K562 (cell line): ENCODE data around the gene DHRS3. TPM values are rescaled to one million over a fixed set of nuclear protein-coding genes. Genes with fewer than 3 reads are reported as not detected.

Source experiments
- ATAC-seq: fragments of 200-7000 bp; cut with Tn5 transposase; 3 replicates; pipeline ENCODE4 v1.9.1; 2020; ENCODE audit warnings: moderate library complexity
- BruUV-seq: library from RNA; stranded (reverse); fragments of 400-500 nt; replicated peaks from 2 replicates; lab custom pipeline; 2021; lab: Mats Ljungman, UMichigan
- CTCF ChIA-PET: fragments of 300-600 bp; formaldehyde crosslinking; extraction: SDS; loops from one replicate; lab custom pipeline; 2021; ENCODE audit warnings: low intra/inter-chr PET ratio; lab: Yijun Ruan, JAX
- POLR2A ChIA-PET: fragments of 300-600, 350-650 bp; sonication (Branson Sonifier 250); formaldehyde crosslinking; extraction: SDS; loops from one replicate; lab custom pipeline; 2021; ENCODE audit warnings: antibody characterized with exemption, inconsistent platforms; lab: Yijun Ruan, JAX
- DNase-seq, 4 experiments: peaks; one replicate each; pipeline versions ENCODE4 v3.0.0 to v3.0.0-alpha.2; 2011 to 2018; ENCODE audit warnings: low spot score in 3 of 4, mixed read lengths in 3 of 4; ENCODE audit errors: extremely low read depth in 1 of 4
- FAIRE-seq: peaks from 2 replicates; lab custom pipeline; 2011; peaks lifted over from hg19 to GRCh38; lab: Jason Lieb, UNC
- H2AFZ ChIP-seq: 2 replicates; pipeline ENCODE4 v1.6.0; 2011; ENCODE audit warnings: low read depth, low read length, control low read depth, inconsistent platforms
- H3K27ac ChIP-seq: fragments of 200-600 bp; 3 replicates; pipeline ENCODE4 v1.8.0; 2011; ENCODE audit warnings: low read depth, mild to moderate bottlenecking, control low read depth, inconsistent platforms, low read length, moderate library complexity, mixed read lengths; ENCODE audit errors: extremely low read depth
- H3K27me3 ChIP-seq, 2 experiments: fragments of 300-600 bp in 1 of 2; 2 replicates in 1 of 2; 3 replicates in 1 of 2; pipeline versions ENCODE4 v1.6.0 to v1.8.0; 2011; ENCODE audit warnings: inconsistent platforms in 2 of 2, low read length in 2 of 2, mild to moderate bottlenecking in 1 of 2, mixed read lengths in 1 of 2, moderate library complexity in 1 of 2; ENCODE audit not compliant: control insufficient read depth in 2 of 2, insufficient read depth in 2 of 2
- H3K36me3 ChIP-seq: fragments of 300-600 bp; 3 replicates; pipeline ENCODE4 v1.8.0; 2011; ENCODE audit warnings: mild to moderate bottlenecking, low read length, inconsistent platforms; ENCODE audit not compliant: control insufficient read depth, insufficient read depth
- H3K4me1 ChIP-seq, 2 experiments: fragments of 200-600 bp in 1 of 2; replicated peaks in 1 of 2; 2 replicates in 1 of 2; 3 replicates in 1 of 2; pipeline versions ENCODE4 v1.5.1 to v1.8.0; 2011; ENCODE audit warnings: inconsistent platforms in 2 of 2, low read length in 2 of 2, mild to moderate bottlenecking in 1 of 2, mixed read lengths in 1 of 2, moderate library complexity in 1 of 2; ENCODE audit not compliant: control insufficient read depth in 2 of 2, insufficient read depth in 2 of 2
- H3K4me2 ChIP-seq: 2 replicates; pipeline ENCODE4 v1.6.1; 2011; ENCODE audit warnings: low read length, control low read depth, inconsistent platforms, mixed read lengths; ENCODE audit not compliant: insufficient read depth
- H3K4me3 ChIP-seq: fragments of 200-600 bp; sonication (generic), shearing (Covaris generic); 2 replicates; pipeline ENCODE4 v1.5.1; 2016; ENCODE audit warnings: control low read depth, inconsistent platforms
- H3K79me2 ChIP-seq: fragments of 200-600 bp; 3 replicates; pipeline ENCODE4 v1.8.0; 2011; ENCODE audit warnings: low read length, inconsistent platforms; ENCODE audit not compliant: control insufficient read depth, insufficient read depth
- H3K9ac ChIP-seq, 2 experiments: 2 replicates each; pipeline versions ENCODE4 v1.6.0 to v1.6.1; 2011; ENCODE audit warnings: low read depth in 2 of 2, low read length in 2 of 2, control low read depth in 1 of 2, inconsistent platforms in 1 of 2, mild to moderate bottlenecking in 1 of 2, mixed read lengths in 1 of 2; ENCODE audit not compliant: insufficient read depth in 1 of 2
- H3K9me1 ChIP-seq: one replicate; pipeline ENCODE4 v1.6.0; 2011; ENCODE audit warnings: inconsistent platforms, mild to moderate bottlenecking, low read length, moderate library complexity; ENCODE audit not compliant: control insufficient read depth, insufficient read depth
- H3K9me3 ChIP-seq: replicated peaks from 2 replicates; pipeline ENCODE4 v1.5.1; 2011; ENCODE audit warnings: low read depth, low read length, inconsistent platforms; ENCODE audit not compliant: control insufficient read depth, insufficient read depth
- H4K20me1 ChIP-seq: replicated peaks from 2 replicates; pipeline ENCODE4 v1.6.1; 2011; ENCODE audit warnings: low read length, inconsistent platforms, mixed read lengths; ENCODE audit not compliant: control insufficient read depth, insufficient read depth
- CBX3 ChIP-seq, 2 experiments: IDR thresholded peaks; 1 replicate in 1 of 2; 2 replicates in 1 of 2; pipeline ENCODE4 v1.6.1; 2012; ENCODE audit warnings: inconsistent platforms in 2 of 2, low read length in 2 of 2, borderline replicate concordance in 1 of 2, control low read depth in 1 of 2
- CBX5 ChIP-seq: IDR thresholded peaks from 2 replicates; pipeline ENCODE4 v1.6.1; 2014; ENCODE audit warnings: low read depth, borderline replicate concordance
- CEBPB ChIP-seq: fragments of 450-650 bp; IDR thresholded peaks from 2 replicates; pipeline ENCODE4 v1.6.1; 2016; ENCODE audit warnings: missing genetic modification characterization, missing compliant biosample characterization
- CUX1 ChIP-seq: fragments of 200-800 bp; sonication (Bioruptor generic); IDR thresholded peaks from 2 replicates; pipeline ENCODE4 v1.6.1; 2016; ENCODE audit warnings: missing genetic modification characterization, missing compliant biosample characterization
- HMG20B ChIP-seq: fragments of 250-450 bp; sonication (Bioruptor Pico); IDR thresholded peaks from 2 replicates; pipeline ENCODE4 v1.5.0; 2021; ENCODE audit warnings: mild to moderate bottlenecking
- SPI1 ChIP-seq: IDR thresholded peaks from 2 replicates; pipeline ENCODE4 v1.6.1; 2011; ENCODE audit warnings: low read depth, low read length, control low read depth, borderline replicate concordance
- SRF ChIP-seq, 2 experiments: fragments of 250-450, 450-650 bp in 1 of 2; sonication (Bioruptor Pico) in 1 of 2; sonication (generic) in 1 of 2; formaldehyde crosslinking; IDR thresholded peaks; 2 replicates each; pipeline versions ENCODE4 v1.5.0 to v1.5.1; 2020 to 2022; ENCODE audit warnings: mild to moderate bottlenecking in 1 of 2, missing genetic modification reagents in 1 of 2
- TRIM28 ChIP-seq: fragments of 450-650 bp; IDR thresholded peaks from 2 replicates; pipeline ENCODE4 v1.6.1; 2017
- ZNF280A ChIP-seq: fragments of 450-650 bp; IDR thresholded peaks from 2 replicates; pipeline ENCODE4 v1.6.1; 2018; ENCODE audit warnings: mild to moderate bottlenecking, low read depth; ENCODE audit not compliant: partially characterized antibody
- WGBS: fragments of 100-300 bp; shearing (Covaris generic); methylation state at CpG from one replicate; pipeline ENCODE4 v1.1.6; 2016; ENCODE audit warnings: low coverage, mixed read lengths; ENCODE audit not compliant: insufficient coverage; ENCODE audit errors: missing lambda C conversion rate; 5-methylcytosine and 5-hydroxymethylcytosine counted together
- in situ Hi-C: fragments of 300-500 bp; cut with MboI; formaldehyde crosslinking; loops from 4 replicates; pipeline ENCODE4 v1.15.0; 2018; ENCODE audit warnings: inconsistent platforms, mixed read lengths
- intact Hi-C: fragments of 100-400 bp; cut with micrococcal nuclease; formaldehyde crosslinking; loops from 2 replicates; pipeline ENCODE4 v1.14.2; 2022
- polyA plus RNA-seq, 8 experiments: library from polyadenylated mRNA; depleted of rRNA in 4 of 8; stranded (reverse) in 5 of 8; unstranded in 3 of 8; fragments of >200 nt; fragmentation: Nextera tagmentation in 2 of 8; fragmentation: Illumina TruSeq in 1 of 8; extraction: Ambion mirVana in 2 of 8; extraction: Trizol in 1 of 8; gene quantifications; 2 replicates each; pipeline versions ENCODE4 v1.2.1 to v1.2.3, GENCODE V29; 2011 to 2014; ENCODE audit warnings: inconsistent platforms in 1 of 8, missing spikeins in 1 of 8
- total RNA-seq, 7 experiments: library from RNA; depleted of rRNA in 6 of 7; stranded (reverse); fragments of >200 nt in 6 of 7; fragmentation: Illumina TruSeq in 2 of 7; extraction: Trizol in 2 of 7; gene quantifications; 2 replicates each; pipeline versions ENCODE4 v1.2.1 to v1.2.3, GENCODE V29; 2011 to 2021; ENCODE audit warnings: low replicate concordance in 1 of 7
- TF ChIP-seq, protein P1 (sequence below): fragments of 450-650 bp; IDR thresholded peaks from 2 replicates; pipeline ENCODE4 v1.6.1; 2016
- TF ChIP-seq, protein P2 (sequence below): fragments of 250-450 bp; sonication (Bioruptor Pico); IDR thresholded peaks from 2 replicates; pipeline ENCODE4 v1.8.0; 2021; ENCODE audit warnings: mild to moderate bottlenecking, moderate library complexity

The DHRS3 gene
- total and polyA plus RNA-seq, 9 of the 15 experiments (the other 6 are each of a cell fraction or from before 2014, with no cell fraction given): 21.0 to 116 (median 58.7) TPM

GRCh38 chr1:12630946-12631530 is 13.0 kb upstream of the DHRS3 start:
- no peak for FAIRE-seq
- Histone ChIP-seq H3K79me2 (no peaks in the 10 kb centered on the region), H3K36me3 (no peaks in the 10 kb centered on the region), H3K27ac (no peak overlapping the region), H2AFZ (no peak overlapping the region), H3K4me3 (no peak overlapping the region), H4K20me1 (no peaks in the 10 kb centered on the region), H3K4me1 (peaks cover 3 to 11% of the 10 kb centered on the region in 2 experiments; a peak in 4 of 5 replicates), H3K9ac (no peak overlapping the region), H3K9me3 (no peaks in the 10 kb centered on the region), H3K9me1 (no peaks in the 10 kb centered on the region), H3K27me3 (peaks cover 2 to 14% of the 10 kb centered on the region in 2 experiments; a peak in 2 of 5 replicates), H3K4me2 (no peak overlapping the region)
- ChIA-PET CTCF (no interaction called here), POLR2A (interaction anchor here (0.7 to 1.6 kb wide), 4 partner anchors 8 to 257 kb away, joined by 4 to 14 read pairs (median 4); partner anchors contain the start of gene DHRS3)
- intact Hi-C loops: no loop called here
- DNase-seq: no peak
- TF ChIP-seq SPI1: peak; percentile 58; the same call in 1 of the 2 replicates
- peak; percentile 55 for TF ChIP-seq ZNF280A
- TF ChIP-seq HMG20B (CRISPR knock-in tag): no peak
- TF ChIP-seq SRF (CRISPR knock-in tag; IDR thresholded peaks at IDR 0.05): no peak
- peak; percentile 86; the same call in 1 of the 2 replicates for TF ChIP-seq CBX5
- TF ChIP-seq, protein P1, sequence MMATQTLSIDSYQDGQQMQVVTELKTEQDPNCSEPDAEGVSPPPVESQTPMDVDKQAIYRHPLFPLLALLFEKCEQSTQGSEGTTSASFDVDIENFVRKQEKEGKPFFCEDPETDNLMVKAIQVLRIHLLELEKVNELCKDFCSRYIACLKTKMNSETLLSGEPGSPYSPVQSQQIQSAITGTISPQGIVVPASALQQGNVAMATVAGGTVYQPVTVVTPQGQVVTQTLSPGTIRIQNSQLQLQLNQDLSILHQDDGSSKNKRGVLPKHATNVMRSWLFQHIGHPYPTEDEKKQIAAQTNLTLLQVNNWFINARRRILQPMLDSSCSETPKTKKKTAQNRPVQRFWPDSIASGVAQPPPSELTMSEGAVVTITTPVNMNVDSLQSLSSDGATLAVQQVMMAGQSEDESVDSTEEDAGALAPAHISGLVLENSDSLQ: no peak
- TF ChIP-seq, protein P2, sequence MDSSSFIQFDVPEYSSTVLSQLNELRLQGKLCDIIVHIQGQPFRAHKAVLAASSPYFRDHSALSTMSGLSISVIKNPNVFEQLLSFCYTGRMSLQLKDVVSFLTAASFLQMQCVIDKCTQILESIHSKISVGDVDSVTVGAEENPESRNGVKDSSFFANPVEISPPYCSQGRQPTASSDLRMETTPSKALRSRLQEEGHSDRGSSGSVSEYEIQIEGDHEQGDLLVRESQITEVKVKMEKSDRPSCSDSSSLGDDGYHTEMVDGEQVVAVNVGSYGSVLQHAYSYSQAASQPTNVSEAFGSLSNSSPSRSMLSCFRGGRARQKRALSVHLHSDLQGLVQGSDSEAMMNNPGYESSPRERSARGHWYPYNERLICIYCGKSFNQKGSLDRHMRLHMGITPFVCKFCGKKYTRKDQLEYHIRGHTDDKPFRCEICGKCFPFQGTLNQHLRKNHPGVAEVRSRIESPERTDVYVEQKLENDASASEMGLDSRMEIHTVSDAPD (CRISPR knock-in tag): no peak
- peak; percentile 62 for TF ChIP-seq CEBPB
- peak in 1 of 2 experiments; percentile 84; a peak in 1 of 3 replicates for TF ChIP-seq CBX3 (IDR thresholded peaks at IDR 0.05; ENCODE audit: borderline replicate concordance in 1 of 2, low read length in 2 of 2)
- TF ChIP-seq CUX1 (CRISPR knock-in tag): no peak
- peak; percentile 57; the same call in 1 of the 2 replicates for TF ChIP-seq TRIM28
- 9% methylated on average over 6 of the region's 6 CpGs for WGBS
- ATAC-seq: no peak
- in situ Hi-C loops: no loop called here
- BruUV-seq: no TSS peak
